K562 (cell line): Measurements from ENCODE around the gene PHTF1. TPM values are rescaled to one million over a fixed set of nuclear protein-coding genes. Genes with fewer than 3 reads are reported as not detected.

Source experiments
- ATF1 ChIP-seq, 2 experiments: fragments of 450-650 bp in 1 of 2; IDR thresholded peaks; 2 replicates each; pipeline ENCODE4 v1.6.1; 2016; ENCODE audit warnings: missing compliant biosample characterization in 1 of 2, missing genetic modification characterization in 1 of 2
- FOXO4 ChIP-seq: fragments of 450-650 bp; formaldehyde crosslinking; IDR thresholded peaks from 2 replicates; pipeline ENCODE4 v1.4.0; 2020; ENCODE audit warnings: mild to moderate bottlenecking, moderate library complexity
- GABPA ChIP-seq: fragments of 200-800 bp; sonication (Bioruptor generic); conservative IDR thresholded peaks from 2 replicates; pipeline ENCODE4 v1.6.1; 2016; ENCODE audit warnings: low read depth, missing genetic modification characterization, missing compliant biosample characterization
- HBP1 ChIP-seq: fragments of 450-650 bp; formaldehyde crosslinking; IDR thresholded peaks from 2 replicates; pipeline ENCODE4 v1.4.0; 2022; ENCODE audit warnings: missing genetic modification characterization
- NKRF ChIP-seq: fragments of 450-650 bp; IDR thresholded peaks from 2 replicates; pipeline ENCODE4 v1.6.1; 2016; ENCODE audit warnings: borderline replicate concordance
- POLR3A ChIP-seq: IDR thresholded peaks from 2 replicates; pipeline ENCODE4 v1.6.1; 2011; ENCODE audit warnings: borderline replicate concordance, mild to moderate bottlenecking, moderate library complexity; ENCODE audit not compliant: insufficient read length, insufficient read depth; ENCODE audit errors: extremely low read depth
- RBM39 ChIP-seq: fragments of 200-400 bp; formaldehyde crosslinking; optimal IDR thresholded peaks from 2 replicates; pipeline ENCODE3; 2018; ENCODE audit warnings: low read depth, low read length
- SMARCC2 ChIP-seq: fragments of 450-650 bp; IDR thresholded peaks from 2 replicates; pipeline ENCODE4 v1.6.1; 2017; ENCODE audit warnings: antibody characterized with exemption, moderate library complexity, mild to moderate bottlenecking, low read depth
- SREBF1 ChIP-seq: fragments of 150-350 bp; IDR thresholded peaks from 2 replicates; pipeline ENCODE4 v1.6.1; 2014; ENCODE audit warnings: antibody characterized with exemption, low read depth, low read length, borderline replicate concordance
- U2AF2 ChIP-seq: fragments of 200-400 bp; formaldehyde crosslinking; optimal IDR thresholded peaks from 2 replicates; pipeline ENCODE3; 2017; ENCODE audit warnings: low read depth, mild to moderate bottlenecking, low read length
- ZNF740 ChIP-seq, 3 experiments: fragments of 200-800 bp in 1 of 3; sonication (Bioruptor generic) in 1 of 3; sonication (generic) in 1 of 3; formaldehyde crosslinking in 1 of 3; IDR thresholded peaks; 2 replicates each; pipeline versions ENCODE4 v1.6.1 to v1.8.0; 2016 to 2022; ENCODE audit warnings: mild to moderate bottlenecking in 2 of 3, missing compliant biosample characterization in 2 of 3, missing genetic modification characterization in 2 of 3, missing genetic modification reagents in 1 of 3
- polyA plus RNA-seq, 8 experiments: library from polyadenylated mRNA; depleted of rRNA in 4 of 8; stranded (reverse) in 5 of 8; unstranded in 3 of 8; fragments of >200 nt; fragmentation: Nextera tagmentation in 2 of 8; fragmentation: Illumina TruSeq in 1 of 8; extraction: Ambion mirVana in 2 of 8; extraction: Trizol in 1 of 8; gene quantifications; 2 replicates each; pipeline versions ENCODE4 v1.2.1 to v1.2.3, GENCODE V29; 2011 to 2014; ENCODE audit warnings: inconsistent platforms in 1 of 8, missing spikeins in 1 of 8
- total RNA-seq, 7 experiments: library from RNA; depleted of rRNA in 6 of 7; stranded (reverse); fragments of >200 nt in 6 of 7; fragmentation: Illumina TruSeq in 2 of 7; extraction: Trizol in 2 of 7; gene quantifications; 2 replicates each; pipeline versions ENCODE4 v1.2.1 to v1.2.3, GENCODE V29; 2011 to 2021; ENCODE audit warnings: low replicate concordance in 1 of 7
- TF ChIP-seq, protein P1 (sequence below): fragments of 250-450 bp; sonication (Bioruptor Pico); IDR thresholded peaks from 2 replicates; pipeline ENCODE4 v1.5.0; 2021; ENCODE audit warnings: mild to moderate bottlenecking, moderate library complexity
- TF ChIP-seq, protein P2 (sequence below): fragments of 250-450 bp; sonication (Bioruptor Pico); IDR thresholded peaks from 2 replicates; pipeline ENCODE4 v1.6.1; 2021; ENCODE audit warnings: mild to moderate bottlenecking
- TF ChIP-seq, protein P3 (sequence below): fragments of 250-450 bp; sonication (Bioruptor Pico); IDR thresholded peaks from 2 replicates; pipeline ENCODE4 v1.5.0; 2020; ENCODE audit warnings: mild to moderate bottlenecking

PHTF1 gene
- total and polyA plus RNA-seq, 9 of the 15 experiments (the other 6 are each of a cell fraction or from before 2014, with no cell fraction given), result 8.4 to 36.2 (median 23.0) TPM

DNA sequence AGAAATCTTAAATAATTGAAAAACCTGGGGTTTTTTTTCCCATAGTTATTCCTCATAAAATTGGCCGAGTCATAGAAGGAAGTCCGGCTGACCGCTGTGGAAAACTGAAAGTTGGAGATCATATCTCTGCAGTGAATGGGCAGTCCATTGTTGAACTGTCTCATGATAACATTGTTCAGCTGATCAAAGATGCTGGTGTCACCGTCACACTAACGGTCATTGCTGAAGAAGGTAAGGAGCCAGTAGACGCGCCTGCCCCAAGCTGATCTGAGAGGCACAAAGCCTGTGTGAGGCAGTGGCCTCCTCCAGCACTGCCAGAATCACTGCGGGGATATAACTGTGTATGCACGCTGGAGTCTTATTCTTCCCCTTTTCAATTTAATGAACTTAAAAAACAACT is 100.3 kb downstream of the PHTF1 start (continued):
- TF ChIP-seq, protein P1, sequence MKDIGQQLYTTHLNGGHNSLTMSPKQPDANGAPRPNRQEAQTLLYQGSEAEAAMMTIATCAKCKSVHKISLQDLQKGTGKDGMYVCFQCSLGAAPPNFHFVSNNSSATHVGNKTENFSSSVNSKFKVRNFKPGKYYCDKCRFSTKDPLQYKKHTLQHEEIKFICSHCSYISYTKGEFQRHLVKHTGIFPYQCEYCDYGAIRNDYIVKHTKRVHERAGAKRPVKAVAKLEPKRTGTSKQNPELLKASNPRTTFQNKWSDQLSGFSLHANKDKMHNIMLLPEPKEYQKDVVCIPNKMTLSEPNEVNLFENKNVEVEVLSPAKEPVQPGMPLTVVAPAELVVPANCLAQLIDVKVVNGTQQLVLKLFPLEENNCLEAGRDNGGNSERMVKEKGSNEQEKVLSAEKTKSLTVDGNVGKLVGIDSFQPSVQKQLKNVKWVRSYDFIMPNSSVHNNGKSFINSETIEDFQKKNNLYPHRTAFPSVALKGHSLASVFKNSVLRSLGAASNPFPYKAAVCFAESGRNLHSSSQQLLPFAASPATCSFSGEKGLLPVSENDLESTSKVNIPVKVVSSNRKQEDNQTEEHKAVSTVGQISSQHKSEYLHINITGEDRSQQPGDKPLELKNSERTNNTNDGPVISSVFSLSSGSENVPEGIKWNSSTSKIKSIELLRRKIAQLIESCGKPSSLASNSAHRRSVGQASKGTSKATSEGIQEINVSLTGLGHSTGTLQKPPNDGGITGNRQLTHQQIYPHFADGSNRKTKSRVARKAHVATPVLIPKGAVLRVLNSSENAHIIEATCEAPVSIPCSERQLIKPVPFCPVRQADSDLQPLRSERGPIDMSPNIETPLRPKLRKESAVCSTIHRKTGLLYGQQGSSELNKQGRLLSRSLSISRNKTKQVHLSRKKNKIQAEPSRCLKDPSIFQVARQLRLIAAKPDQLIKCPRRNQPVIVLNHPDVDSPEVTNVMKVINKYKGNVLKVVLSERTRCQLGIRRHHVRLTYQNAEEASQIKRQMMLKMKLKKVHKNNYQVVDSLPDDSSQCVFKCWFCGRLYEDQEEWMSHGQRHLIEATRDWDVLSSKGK (CRISPR knock-in tag), result no peak
- 0 out of 2 replicates have a peak, but pooled peaks have one; percentile 25 for TF ChIP-seq GABPA (tag)
- TF ChIP-seq SMARCC2, result 0 out of 2 replicates have a peak, but pooled peaks have one; percentile 38
- TF ChIP-seq HBP1, result no peak
- TF ChIP-seq NKRF, result no peak
- TF ChIP-seq RBM39, result no peak
- TF ChIP-seq SREBF1, result no peak
- no peak for TF ChIP-seq POLR3A
- no peak for TF ChIP-seq FOXO4 (CRISPR knock-in tag)
- TF ChIP-seq, protein P2, sequence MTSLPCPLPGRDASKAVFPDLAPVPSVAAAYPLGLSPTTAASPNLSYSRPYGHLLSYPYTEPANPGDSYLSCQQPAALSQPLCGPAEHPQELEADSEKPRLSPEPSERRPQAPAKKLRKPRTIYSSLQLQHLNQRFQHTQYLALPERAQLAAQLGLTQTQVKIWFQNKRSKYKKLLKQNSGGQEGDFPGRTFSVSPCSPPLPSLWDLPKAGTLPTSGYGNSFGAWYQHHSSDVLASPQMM, result no peak
- no peak for TF ChIP-seq ZNF740 (CRISPR knock-in tag; IDR thresholded peaks at IDR 0.05)
- TF ChIP-seq ZNF740 (tag; IDR thresholded peaks at IDR 0.05), result no peak
- no peak for TF ChIP-seq ATF1 (CRISPR knock-in tag; IDR thresholded peaks at IDR 0.05)
- peak; percentile 85 for TF ChIP-seq ATF1 (tag; IDR thresholded peaks at IDR 0.05)
- TF ChIP-seq U2AF2, result no peak
- TF ChIP-seq, protein P3, sequence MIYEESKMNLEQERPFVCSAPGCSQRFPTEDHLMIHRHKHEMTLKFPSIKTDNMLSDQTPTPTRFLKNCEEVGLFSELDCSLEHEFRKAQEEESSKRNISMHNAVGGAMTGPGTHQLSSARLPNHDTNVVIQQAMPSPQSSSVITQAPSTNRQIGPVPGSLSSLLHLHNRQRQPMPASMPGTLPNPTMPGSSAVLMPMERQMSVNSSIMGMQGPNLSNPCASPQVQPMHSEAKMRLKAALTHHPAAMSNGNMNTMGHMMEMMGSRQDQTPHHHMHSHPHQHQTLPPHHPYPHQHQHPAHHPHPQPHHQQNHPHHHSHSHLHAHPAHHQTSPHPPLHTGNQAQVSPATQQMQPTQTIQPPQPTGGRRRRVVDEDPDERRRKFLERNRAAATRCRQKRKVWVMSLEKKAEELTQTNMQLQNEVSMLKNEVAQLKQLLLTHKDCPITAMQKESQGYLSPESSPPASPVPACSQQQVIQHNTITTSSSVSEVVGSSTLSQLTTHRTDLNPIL, result no peak
